Kidney (tissue), 14 donors: Measurements from ENCODE around the gene RNPS1. TPM values are rescaled to one million over a fixed set of nuclear protein-coding genes. Genes with fewer than 3 reads are reported as not detected.

Experiments
- DNase-seq, 5 donors: peaks; one replicate each; pipeline ENCODE4 v3.0.0-alpha.2; 2013 to 2020
- FAIRE-seq: peaks from 2 replicates; lab custom pipeline; 2012; peaks lifted over from hg19 to GRCh38; lab: Jason Lieb, UNC
- H3K27ac ChIP-seq, 2 donors: one replicate each; pipeline ENCODE4 v1.7.0; 2013; ENCODE audit warnings: low read depth in 2 of 2, low read length in 2 of 2, inconsistent platforms in 1 of 2
- H3K27me3 ChIP-seq: one replicate; pipeline ENCODE4 v1.7.1; 2013; ENCODE audit warnings: low read length, inconsistent platforms; ENCODE audit not compliant: control insufficient read depth, insufficient read depth
- H3K36me3 ChIP-seq, 3 donors: one replicate each; pipeline versions ENCODE4 v1.7.0 to v1.7.1; 2013; ENCODE audit warnings: low read length in 3 of 3, control low read depth in 1 of 3, inconsistent platforms in 1 of 3; ENCODE audit not compliant: insufficient read depth in 3 of 3, control insufficient read depth in 2 of 3
- H3K4me1 ChIP-seq, 3 donors: one replicate each; pipeline versions ENCODE4 v1.7.0 to v1.7.1; 2013; ENCODE audit warnings: low read length in 3 of 3, inconsistent platforms in 1 of 3, low read depth in 1 of 3; ENCODE audit not compliant: control insufficient read depth in 2 of 3, insufficient read depth in 2 of 3
- H3K4me3 ChIP-seq, 3 donors: one replicate each; pipeline versions ENCODE4 v1.7.0 to v1.8.1; 2013; ENCODE audit warnings: low read length in 3 of 3, control low read depth in 1 of 3, inconsistent platforms in 1 of 3
- H3K9ac ChIP-seq, 3 donors: one replicate each; pipeline versions ENCODE4 v1.7.0 to v1.7.1; 2013; ENCODE audit warnings: low read length in 3 of 3, control low read depth in 1 of 3, inconsistent platforms in 1 of 3
- H3K9me3 ChIP-seq, 3 donors: one replicate each; pipeline versions ENCODE4 v1.7.0 to v1.7.1; 2013; ENCODE audit warnings: low read length in 3 of 3, control low read depth in 1 of 3, inconsistent platforms in 1 of 3; ENCODE audit not compliant: control insufficient read depth in 2 of 3, insufficient read depth in 1 of 3
- intact Hi-C: fragments of 100-400 bp; cut with DNase I; formaldehyde crosslinking; loops from one replicate; pipeline ENCODE4 v1.11.1; 2022
- polyA plus RNA-seq: library from polyadenylated mRNA; stranded (reverse); fragments of 350-450 nt; fragmentation: Illumina TruSeq; extraction: RNeasy Lipid Tissue Mini Kit (QIAGEN cat#74804); gene quantifications from one replicate; pipeline ENCODE4 v1.2.3, GENCODE V29; 2014; ENCODE audit warnings: low read depth, low replicate concordance; ENCODE audit not compliant: insufficient read depth
- total RNA-seq: library from RNA; stranded (reverse); fragmentation: NEBNext Ultra II Directional; extraction: Animal tissue kit (Norgen Biotek cat#: 25700); gene quantifications from one replicate; pipeline ENCODE4 v1.2.1, GENCODE V29; 2021
- TF ChIP-seq, protein P1 (sequence below): IDR thresholded peaks from 3 replicates; pipeline ENCODE4 v1.5.1; 2012; ENCODE audit warnings: mild to moderate bottlenecking, moderate library complexity, borderline replicate concordance; ENCODE audit not compliant: insufficient read depth; ENCODE audit errors: extremely low read depth
- donor health status: control.
- donor health status: control.
- donor health status: control.
- donor health status: control.
- donor health status: control.
- donor health status: DM: yes; HTN: yes; CAD: no.
- donor health status: Normal renal cell carcinoma (clear cell type).

RNPS1 gene
- total and polyA plus RNA-seq, 2 donors from 2014 or later, result 102 to 134 TPM

GRCh38 chr16:2308089-2308962 is 40.4 kb upstream of the RNPS1 start:
- Histone ChIP-seq H3K9me3 (no peaks in the 10 kb centered on the region), H3K4me1 (no peaks in the 10 kb centered on the region), H3K9ac (no peak overlapping the region), H3K27me3 (no peaks in the 10 kb centered on the region), H3K36me3 (no peaks in the 10 kb centered on the region), H3K27ac (no peak overlapping the region), H3K4me3 (no peak overlapping the region)
- TF ChIP-seq, protein P1, sequence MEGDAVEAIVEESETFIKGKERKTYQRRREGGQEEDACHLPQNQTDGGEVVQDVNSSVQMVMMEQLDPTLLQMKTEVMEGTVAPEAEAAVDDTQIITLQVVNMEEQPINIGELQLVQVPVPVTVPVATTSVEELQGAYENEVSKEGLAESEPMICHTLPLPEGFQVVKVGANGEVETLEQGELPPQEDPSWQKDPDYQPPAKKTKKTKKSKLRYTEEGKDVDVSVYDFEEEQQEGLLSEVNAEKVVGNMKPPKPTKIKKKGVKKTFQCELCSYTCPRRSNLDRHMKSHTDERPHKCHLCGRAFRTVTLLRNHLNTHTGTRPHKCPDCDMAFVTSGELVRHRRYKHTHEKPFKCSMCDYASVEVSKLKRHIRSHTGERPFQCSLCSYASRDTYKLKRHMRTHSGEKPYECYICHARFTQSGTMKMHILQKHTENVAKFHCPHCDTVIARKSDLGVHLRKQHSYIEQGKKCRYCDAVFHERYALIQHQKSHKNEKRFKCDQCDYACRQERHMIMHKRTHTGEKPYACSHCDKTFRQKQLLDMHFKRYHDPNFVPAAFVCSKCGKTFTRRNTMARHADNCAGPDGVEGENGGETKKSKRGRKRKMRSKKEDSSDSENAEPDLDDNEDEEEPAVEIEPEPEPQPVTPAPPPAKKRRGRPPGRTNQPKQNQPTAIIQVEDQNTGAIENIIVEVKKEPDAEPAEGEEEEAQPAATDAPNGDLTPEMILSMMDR, result no peak
- intact Hi-C loops, result no loop called here
- no peak for FAIRE-seq
- peak in 1 of 5 donors; percentile 61 for DNase-seq

GRCh38 chr16:2299915-2300192 is 31.9 kb upstream of the RNPS1 start:
- Histone ChIP-seq H3K4me3 (no peak overlapping the region), H3K27ac (no peak overlapping the region), H3K4me1 (peaks cover 0 to 8% (median 0%) of the 10 kb centered on the region in 3 donors), H3K9ac (no peak overlapping the region), H3K9me3 (no peaks in the 10 kb centered on the region), H3K36me3 (no peaks in the 10 kb centered on the region), H3K27me3 (no peaks in the 10 kb centered on the region)
- FAIRE-seq (no peak), DNase-seq (no peak)
- TF ChIP-seq, protein P1, result no peak
- intact Hi-C loops, result no loop called here

- H3K36me3 ChIP-seq, result no peaks in the 10 kb centered on the region
- intact Hi-C loops, result no loop called here
- FAIRE-seq (no peak), DNase-seq (no peak)
- H3K9ac ChIP-seq, result no peak overlapping the region
- TF ChIP-seq, protein P1, result no peak
- no peaks in the 10 kb centered on the region for H3K27me3 ChIP-seq
- H3K4me3 ChIP-seq, result no peak overlapping the region
- no peaks in the 10 kb centered on the region for H3K9me3 ChIP-seq
- peaks cover 0 to 8% (median 0%) of the 10 kb centered on the region in 3 donors for H3K4me1 ChIP-seq
- H3K27ac ChIP-seq, result no peak overlapping the region
Measured at GRCh38 chr16:2299121-2299914, 31.4 kb upstream of the RNPS1 start.
